ENCODE results near the gene MUC4. TPM values are rescaled to one million over a fixed set of nuclear protein-coding genes. Genes with fewer than 3 reads are reported as not detected.
"Not testable (repeated sequence)": the region's sequence is repeated elsewhere in the genome, so short reads cannot be mapped to it uniquely, and the experiment has no call there.

MUC4 gene
- total RNA-seq, 8 experiments from 2014 or later = 0.22 to 3.6 (median 0.76) TPM; not detected in 1

GRCh38 chr3:195724363-195724762 is 87.4 kb downstream of the MUC4 start:
- peaks cover 8 to 11% of the 10 kb centered on the region in 2 donors for H3K4me1 ChIP-seq (replicated peaks in 1 of 2)
- not testable (repeated sequence) for H3K4me3 ChIP-seq, H3K27ac ChIP-seq
- peak; percentile 47 to 92 (median 62) for ATAC-seq (replicated peaks in 6 of 8)
- WGBS, 10 experiments = no CpG with 5 or more reads among the region's 13 CpGs
- in situ Hi-C loops (cut with MboI; ENCODE audit: low pct_unique_long_range_greater_than_20kb in 2 of 9, low sequenced_read_pairs in 9 of 9, unreplicated experiment in 9 of 9) = loop anchor here in 1 of 9 experiments (25.0 kb wide), 1 partner anchor 238 kb away; no protein-coding TSS in a partner anchor

GRCh38 chr3:195722996-195723345 is 88.8 kb downstream of the MUC4 start:
- in situ Hi-C loops (cut with MboI; ENCODE audit: low pct_unique_long_range_greater_than_20kb in 2 of 9, low sequenced_read_pairs in 9 of 9, unreplicated experiment in 9 of 9) = loop anchor here in 1 of 9 experiments (25.0 kb wide), 1 partner anchor 239 kb away; no protein-coding TSS in a partner anchor
- WGBS, 10 experiments = no CpG with 5 or more reads among the region's 9 CpGs
- not testable (repeated sequence) for ATAC-seq (replicated peaks in 6 of 8)

DNA sequence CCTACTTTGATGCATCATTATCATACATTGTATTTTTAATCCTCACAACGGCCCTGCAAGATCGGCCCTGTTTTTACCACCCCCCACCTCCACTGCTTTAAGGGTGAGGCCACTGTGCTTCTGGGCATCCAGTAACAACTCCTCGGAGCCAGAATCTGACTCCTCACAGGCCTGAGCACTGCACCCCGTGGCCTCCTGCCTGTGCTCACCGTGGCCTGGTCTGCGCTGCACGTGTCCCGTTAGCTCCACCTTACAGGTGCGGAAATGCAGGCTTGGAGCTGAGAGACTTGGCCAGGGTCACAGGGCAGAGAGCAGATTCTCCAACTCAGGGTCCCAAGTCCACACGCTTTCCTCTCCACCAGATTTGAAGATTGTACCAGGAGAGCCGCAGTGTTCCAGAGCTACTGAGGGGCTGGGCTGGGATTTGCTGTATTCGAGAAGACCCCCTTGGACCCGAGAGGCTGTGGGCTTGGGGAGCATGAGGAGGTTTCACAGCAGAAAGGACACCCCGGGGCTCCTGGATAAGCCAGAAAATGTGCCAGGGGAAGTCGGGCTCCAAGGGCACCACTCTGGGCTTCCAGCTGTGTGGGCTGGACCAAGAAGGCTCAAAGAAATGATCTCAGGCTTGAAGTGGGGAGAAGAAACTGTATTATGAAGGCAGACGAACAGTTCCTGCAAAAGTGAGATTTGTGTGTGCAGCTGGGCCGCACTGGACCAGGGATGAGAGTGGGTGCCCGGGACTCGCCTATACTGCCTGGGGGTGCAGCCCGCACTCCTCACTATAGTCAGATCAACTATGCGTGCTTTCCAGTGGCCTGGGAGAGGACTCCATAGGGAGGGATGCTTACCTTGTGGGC is 89.4 kb downstream of the MUC4 start:
- H3K4me3 ChIP-seq; ATAC-seq (replicated peaks in 6 of 8); H3K4me1 ChIP-seq (replicated peaks in 1 of 2); H3K27ac ChIP-seq: not testable (repeated sequence)
- 60% methylated on average over 1 of the region's 21 CpGs; no CpG with 5 or more reads in 9 of the 10 experiments for WGBS, 10 experiments
- in situ Hi-C loops (cut with MboI; ENCODE audit: low pct_unique_long_range_greater_than_20kb in 2 of 9, low sequenced_read_pairs in 9 of 9, unreplicated experiment in 9 of 9) = loop anchor here in 1 of 9 experiments (25.0 kb wide), 1 partner anchor 240 kb away; no protein-coding TSS in a partner anchor

More at GRCh38 chr3:195722996-195723345, 88.8 kb downstream of the MUC4 start:
- H3K4me3 ChIP-seq; H3K27ac ChIP-seq; H3K4me1 ChIP-seq (replicated peaks in 1 of 2): not testable (repeated sequence)

GRCh38 chr3:195720831-195721506 is 90.8 kb downstream of the MUC4 start, which contains the start of gene MUC20:
Gene MUC20 (plus strand): TSS chr3:195720978. CDS start chr3:195721008, 30 bp downstream.
- not testable (repeated sequence) for H3K4me3 ChIP-seq; ATAC-seq (replicated peaks in 6 of 8); H3K4me1 ChIP-seq (replicated peaks in 1 of 2); H3K27ac ChIP-seq
- in situ Hi-C loops (cut with MboI; ENCODE audit: low pct_unique_long_range_greater_than_20kb in 2 of 9, low sequenced_read_pairs in 9 of 9, unreplicated experiment in 9 of 9) = loop anchor here in 1 of 9 experiments (25.0 kb wide), 1 partner anchor 241 kb away; no protein-coding TSS in a partner anchor
- 10 to 83% (median 58%) methylated on average over 2 to 5 of the region's 16 CpGs; no CpG with 5 or more reads in 4 of the 10 experiments for WGBS, 10 experiments

DNA sequence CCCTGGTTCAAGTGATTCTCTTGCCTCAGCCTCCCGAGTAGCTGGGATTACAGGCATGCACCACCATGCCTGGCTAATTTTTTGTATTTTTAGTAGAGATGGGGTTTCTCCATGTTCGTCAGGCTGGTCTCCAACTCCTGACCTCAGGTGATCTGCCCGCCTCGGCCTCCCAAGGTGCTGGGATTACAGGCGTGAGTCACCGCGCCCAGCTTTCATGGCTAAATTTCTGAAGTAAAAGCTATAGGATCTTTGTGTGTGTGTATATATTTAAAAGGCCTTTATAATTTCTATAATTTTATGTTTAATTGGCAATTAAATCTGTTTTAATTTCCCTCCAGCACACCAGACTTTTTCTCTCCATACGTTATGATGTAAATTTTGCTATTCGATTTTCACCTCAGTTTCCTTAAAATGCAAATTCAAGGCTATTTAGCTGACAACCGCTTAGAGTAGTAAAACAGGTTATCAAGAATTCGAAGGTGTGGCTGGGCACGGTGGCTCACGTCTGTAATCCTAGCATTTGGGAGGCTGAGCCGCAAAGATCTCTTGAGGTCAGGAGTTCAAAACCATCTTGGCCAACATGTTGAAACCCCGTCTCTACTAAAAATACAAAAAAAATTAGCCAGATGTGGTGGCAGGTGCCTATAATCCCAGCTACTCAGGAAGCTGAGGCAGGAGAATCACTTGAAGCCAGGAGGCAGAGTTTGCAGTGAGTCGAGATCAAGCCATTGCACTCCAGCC is 92.0 kb downstream of the MUC4 start:
- in situ Hi-C loops (cut with MboI; ENCODE audit: low pct_unique_long_range_greater_than_20kb in 2 of 9, low sequenced_read_pairs in 9 of 9, unreplicated experiment in 9 of 9) = loop anchor here in 1 of 9 experiments (25.0 kb wide), 1 partner anchor 243 kb away; no protein-coding TSS in a partner anchor
- not testable (repeated sequence) for ATAC-seq (replicated peaks in 6 of 8); H3K4me1 ChIP-seq (replicated peaks in 1 of 2); H3K4me3 ChIP-seq; H3K27ac ChIP-seq
- 58 to 97% (median 91%) methylated on average over 1 to 16 of the region's 16 CpGs for WGBS, 10 experiments

- H3K27ac ChIP-seq = no peak overlapping the region
- no peak overlapping the region for H3K4me3 ChIP-seq
- H3K4me1 ChIP-seq (replicated peaks in 1 of 2) = peaks cover 0 to 4% of the 10 kb centered on the region in 2 donors
- in situ Hi-C loops (cut with MboI; ENCODE audit: low pct_unique_long_range_greater_than_20kb in 2 of 9, low sequenced_read_pairs in 9 of 9, unreplicated experiment in 9 of 9) = loop anchor here in 1 of 9 experiments (25.0 kb wide), 1 partner anchor 244 kb away; no protein-coding TSS in a partner anchor
- 12 to 38% (median 27%) methylated on average over 2 to 7 of the region's 7 CpGs for WGBS, 10 experiments
- ATAC-seq (replicated peaks in 6 of 8) = no peak
Measured at GRCh38 chr3:195718477-195718984, 93.2 kb downstream of the MUC4 start.

DNA sequence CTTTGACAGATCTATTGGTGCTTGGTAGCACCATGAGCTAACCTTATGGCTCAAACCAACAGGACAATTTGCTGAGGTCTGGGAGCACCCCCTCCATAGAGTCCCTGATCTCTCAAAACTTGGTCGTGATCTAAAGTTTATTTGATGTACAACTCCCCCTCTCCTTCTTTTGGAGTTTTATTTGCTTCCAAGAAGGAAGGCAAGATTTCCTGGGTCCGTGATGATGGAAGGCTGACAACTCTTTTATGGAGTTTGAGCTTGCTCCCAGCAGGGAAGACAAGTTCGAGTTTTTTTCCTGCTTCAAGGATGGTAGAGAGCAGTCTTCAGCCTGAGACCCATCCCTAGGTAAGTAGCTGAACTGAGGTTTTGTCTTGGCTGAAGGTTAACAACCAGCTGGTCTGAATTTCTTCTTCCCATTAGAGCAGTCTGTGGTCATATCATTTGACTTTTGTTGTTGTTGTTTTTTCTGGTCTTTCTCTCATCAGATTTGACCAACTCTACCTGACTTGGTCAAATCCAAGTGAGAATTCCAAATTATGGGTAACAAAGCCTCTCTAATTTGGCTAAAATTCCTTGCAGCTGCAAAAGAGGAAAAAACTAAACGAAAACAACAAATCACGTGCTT is 93.8 kb downstream of the MUC4 start:
- no peak for ATAC-seq (replicated peaks in 6 of 8)
- Histone ChIP-seq H3K27ac (no peak overlapping the region), H3K4me1 (replicated peaks in 1 of 2) (peaks cover 0 to 4% of the 10 kb centered on the region in 2 donors), H3K4me3 (no peak overlapping the region)
- 12 to 79% (median 32%) methylated on average over 2 to 5 of the region's 5 CpGs for WGBS, 10 experiments
- in situ Hi-C loops (cut with MboI; ENCODE audit: low pct_unique_long_range_greater_than_20kb in 2 of 9, low sequenced_read_pairs in 9 of 9, unreplicated experiment in 9 of 9) = loop anchor here in 1 of 9 experiments (25.0 kb wide), 1 partner anchor 244 kb away; no protein-coding TSS in a partner anchor

DNA sequence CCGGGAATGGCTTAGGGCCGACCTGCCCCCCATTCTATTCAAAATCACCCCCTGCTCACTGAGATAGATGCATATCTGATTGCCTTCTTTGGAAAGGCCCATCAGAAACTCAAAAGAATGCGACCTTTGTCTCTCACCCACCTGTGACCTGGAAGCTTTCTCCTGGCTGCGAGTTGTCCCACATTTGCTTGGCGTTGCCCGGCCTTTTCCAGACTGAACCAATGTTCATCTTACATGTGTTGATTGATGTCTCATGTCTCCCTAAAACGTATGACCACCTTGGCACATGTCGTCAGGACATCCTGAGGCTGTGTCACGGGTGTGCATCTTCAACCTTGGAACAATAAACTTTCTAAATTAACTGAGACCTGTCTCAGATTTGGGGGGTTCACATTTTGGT is 94.3 kb downstream of the MUC4 start:
- no peak overlapping the region for H3K4me3 ChIP-seq
- peaks cover 0 to 4% of the 10 kb centered on the region in 2 donors for H3K4me1 ChIP-seq (replicated peaks in 1 of 2)
- in situ Hi-C loops (cut with MboI; ENCODE audit: low pct_unique_long_range_greater_than_20kb in 2 of 9, low sequenced_read_pairs in 9 of 9, unreplicated experiment in 9 of 9) = loop anchor here in 1 of 9 experiments (25.0 kb wide), 1 partner anchor 245 kb away; no protein-coding TSS in a partner anchor
- WGBS, 10 experiments = 24 to 83% (median 74%) methylated on average over 2 to 9 of the region's 9 CpGs
- no peak overlapping the region for H3K27ac ChIP-seq
- ATAC-seq (replicated peaks in 6 of 8) = no peak

- in situ Hi-C loops (cut with MboI; ENCODE audit: low pct_unique_long_range_greater_than_20kb in 2 of 9, low sequenced_read_pairs in 9 of 9, unreplicated experiment in 9 of 9) = loop anchor here in 1 of 9 experiments (25.0 kb wide), 1 partner anchor 247 kb away; no protein-coding TSS in a partner anchor
- Histone ChIP-seq H3K4me1 (replicated peaks in 1 of 2) (peaks cover 0 to 4% of the 10 kb centered on the region in 2 donors), H3K27ac (peak overlapping the region in 1 of 2 donors; percentile 53), H3K4me3 (no peak overlapping the region)
- 59 to 95% (median 81%) methylated on average over 3 to 14 of the region's 14 CpGs for WGBS, 10 experiments
- ATAC-seq (replicated peaks in 6 of 8) = peak in 4 of 8 experiments; percentile 28 to 52 (median 42)
Measured at GRCh38 chr3:195715583-195716266, 96.0 kb downstream of the MUC4 start.

DNA sequence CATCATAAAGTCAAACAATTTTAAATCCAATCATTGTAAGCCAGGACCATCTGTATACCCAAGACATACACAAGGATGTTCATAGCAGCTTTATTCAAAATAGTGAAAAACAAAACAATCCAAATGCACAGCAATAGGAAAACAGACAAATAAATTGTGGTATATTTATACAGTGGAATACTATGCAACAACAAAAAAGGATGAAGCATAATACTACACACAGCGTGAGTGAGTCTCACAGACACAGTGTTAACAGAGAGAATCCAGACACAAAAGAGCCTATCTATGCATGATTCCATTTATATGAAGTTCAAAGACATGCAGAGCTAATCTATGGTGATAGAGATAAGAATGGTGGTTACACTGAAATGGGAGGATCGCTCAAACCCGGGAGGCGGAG is 96.6 kb downstream of the MUC4 start:
- ATAC-seq (replicated peaks in 6 of 8) = no peak
- Histone ChIP-seq H3K4me1 (replicated peaks in 1 of 2) (peaks cover 0 to 4% of the 10 kb centered on the region in 2 donors), H3K27ac (no peak overlapping the region), H3K4me3 (no peak overlapping the region)
- 29 to 70% (median 67%) methylated on average over 2 to 4 of the region's 4 CpGs for WGBS, 10 experiments
- in situ Hi-C loops (cut with MboI; ENCODE audit: low pct_unique_long_range_greater_than_20kb in 2 of 9, low sequenced_read_pairs in 9 of 9, unreplicated experiment in 9 of 9) = loop anchor here in 1 of 9 experiments (25.0 kb wide), 1 partner anchor 247 kb away; no protein-coding TSS in a partner anchor

DNA sequence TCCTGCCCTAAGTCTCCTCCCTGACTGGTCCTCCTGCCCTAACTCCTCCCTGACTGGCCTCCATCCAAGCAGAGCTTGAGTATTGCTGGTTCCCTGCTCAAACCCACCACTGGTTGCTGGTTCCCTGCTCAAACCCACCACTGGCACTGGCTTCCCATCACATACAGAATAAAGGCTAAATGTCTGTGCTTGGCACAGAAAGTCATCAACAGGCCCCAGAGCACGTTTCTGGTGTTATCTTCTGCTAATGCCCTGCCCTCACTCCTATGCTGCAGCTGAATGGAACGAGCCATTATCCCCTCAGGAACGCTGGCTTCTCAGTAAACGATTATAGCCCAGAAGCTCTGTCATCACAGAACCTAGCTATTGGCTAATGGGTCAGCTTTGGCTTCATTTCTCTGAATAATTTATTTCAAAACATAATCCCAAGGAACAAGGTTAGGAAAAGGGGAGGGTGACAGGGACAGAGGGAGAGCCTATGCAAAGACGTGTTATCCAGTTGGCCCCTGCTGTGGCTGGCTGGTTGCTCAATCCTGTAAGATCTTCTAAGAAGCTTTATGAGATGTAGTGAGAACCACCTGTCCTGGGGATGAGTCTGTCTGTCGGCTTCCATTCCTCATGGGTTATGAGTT is 97.2 kb downstream of the MUC4 start:
- Histone ChIP-seq H3K27ac (no peak overlapping the region), H3K4me1 (replicated peaks in 1 of 2) (peaks cover 0 to 4% of the 10 kb centered on the region in 2 donors), H3K4me3 (no peak overlapping the region)
- in situ Hi-C loops (cut with MboI; ENCODE audit: low pct_unique_long_range_greater_than_20kb in 2 of 9, low sequenced_read_pairs in 9 of 9, unreplicated experiment in 9 of 9) = loop anchor here in 1 of 9 experiments (25.0 kb wide), 1 partner anchor 248 kb away; no protein-coding TSS in a partner anchor
- ATAC-seq (replicated peaks in 6 of 8) = peak in 5 of 8 experiments; percentile 10 to 62 (median 31)
- 31 to 87% (median 67%) methylated on average over 2 to 6 of the region's 6 CpGs; no CpG with 5 or more reads in 1 of the 10 experiments for WGBS, 10 experiments
